ENCODE measurements around the gene CLTCL1.
"Not testable (repeated sequence)": the region's sequence is repeated elsewhere in the genome, so short reads cannot be mapped to it uniquely, and the experiment has no call there.

CLTCL1 gene

GRCh38 chr22:19290400-19291217, 910 bp downstream of the CLTCL1 start:
- no peak for DNase-seq

- DNase-seq, result no peak
These were observed 1.9 kb downstream of the CLTCL1 start for GRCh38 chr22:19289475-19290161.

GRCh38 chr22:19287889-19288288, 3.6 kb downstream of the CLTCL1 start:
- DNase-seq, result no peak

- DNase-seq, result no peak
These were observed 4.3 kb downstream of the CLTCL1 start for GRCh38 chr22:19287076-19287707.

GRCh38 chr22:19285831-19286230, 5.7 kb downstream of the CLTCL1 start:
- DNase-seq, result no peak

GRCh38 chr22:19279143-19279542, 12.4 kb downstream of the CLTCL1 start:
- DNase-seq, result not testable (repeated sequence)

GRCh38 chr22:19277785-19278184, 13.7 kb downstream of the CLTCL1 start:
- DNase-seq, result no peak

GRCh38 chr22:19275919-19276600, 15.5 kb downstream of the CLTCL1 start:
- no peak for DNase-seq

GRCh38 chr22:19275513-19275912, 16.0 kb downstream of the CLTCL1 start:
- DNase-seq, result no peak

- DNase-seq, result no peak
These were observed 16.4 kb downstream of the CLTCL1 start for GRCh38 chr22:19275104-19275503.

GRCh38 chr22:19271856-19272535, 19.5 kb downstream of the CLTCL1 start:
- no peak for DNase-seq

GRCh38 chr22:19271273-19271855, 20.2 kb downstream of the CLTCL1 start:
- DNase-seq, result no peak

GRCh38 chr22:19270873-19271272, 20.6 kb downstream of the CLTCL1 start:
- DNase-seq, result no peak

GRCh38 chr22:19266547-19267086, 24.9 kb downstream of the CLTCL1 start:
- DNase-seq, result no peak

- no peak for DNase-seq
These were observed 25.7 kb downstream of the CLTCL1 start for GRCh38 chr22:19265779-19266178.

GRCh38 chr22:19260804-19261203, 30.7 kb downstream of the CLTCL1 start:
- no peak for DNase-seq

- no peak for DNase-seq
These were observed 31.3 kb downstream of the CLTCL1 start for GRCh38 chr22:19260194-19260593.

- DNase-seq, result not testable (repeated sequence)
These were observed 32.6 kb downstream of the CLTCL1 start for GRCh38 chr22:19258968-19259288.

GRCh38 chr22:19258371-19258770, 33.1 kb downstream of the CLTCL1 start:
- DNase-seq, result no peak

GRCh38 chr22:19256362-19256761, 35.2 kb downstream of the CLTCL1 start:
- DNase-seq, result not testable (repeated sequence)

- no peak for DNase-seq
These were observed 38.4 kb downstream of the CLTCL1 start for GRCh38 chr22:19253143-19253542.

Data from T-helper 9 cell (primary cell).